GM21390 (cell line): ENCODE results near the gene MOXD1.
"Not testable (repeated sequence)": the region's sequence is repeated elsewhere in the genome, so short reads cannot be mapped to it uniquely, and the experiment has no call there.

ENCODE experiments used
- ATAC-seq: cut with Tn5 transposase; IDR thresholded peaks from one replicate; pipeline ENCODE4 v1.9.1; 2021; ENCODE audit not compliant: unreplicated experiment

Gene MOXD1

DNA sequence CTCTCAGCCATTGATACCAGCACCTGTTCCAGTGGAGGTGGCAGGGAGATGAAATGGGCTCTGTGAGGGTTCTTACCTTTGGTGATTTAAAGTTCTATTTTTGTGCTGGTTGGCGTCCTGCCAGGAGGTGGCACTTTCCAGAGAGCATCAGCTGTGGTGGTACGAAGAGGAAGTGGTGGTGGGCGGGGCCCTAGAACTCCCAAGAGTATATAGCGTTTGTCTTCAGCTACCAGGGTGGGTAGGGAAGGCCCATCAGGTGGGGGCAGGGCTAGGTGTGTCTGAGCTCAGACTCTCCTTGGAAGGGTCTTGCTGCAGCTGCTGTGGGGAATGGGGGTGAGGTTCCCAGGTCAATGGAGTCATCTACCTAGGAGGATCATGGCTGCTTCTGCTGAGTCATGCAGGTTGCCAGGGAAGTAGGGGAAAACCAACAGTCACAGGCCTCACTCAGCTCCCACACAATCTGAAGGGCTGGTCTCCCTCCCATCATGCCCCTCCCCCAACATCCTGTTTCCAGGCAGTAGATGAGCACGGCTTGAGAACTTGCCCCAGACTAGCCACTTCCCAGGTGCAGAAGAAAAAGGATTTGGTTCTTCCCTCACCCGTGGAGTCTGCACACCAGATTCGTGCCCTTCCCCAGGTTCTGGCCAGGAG is 46.6 kb downstream of the MOXD1 start:
- no peak for ATAC-seq

DNA sequence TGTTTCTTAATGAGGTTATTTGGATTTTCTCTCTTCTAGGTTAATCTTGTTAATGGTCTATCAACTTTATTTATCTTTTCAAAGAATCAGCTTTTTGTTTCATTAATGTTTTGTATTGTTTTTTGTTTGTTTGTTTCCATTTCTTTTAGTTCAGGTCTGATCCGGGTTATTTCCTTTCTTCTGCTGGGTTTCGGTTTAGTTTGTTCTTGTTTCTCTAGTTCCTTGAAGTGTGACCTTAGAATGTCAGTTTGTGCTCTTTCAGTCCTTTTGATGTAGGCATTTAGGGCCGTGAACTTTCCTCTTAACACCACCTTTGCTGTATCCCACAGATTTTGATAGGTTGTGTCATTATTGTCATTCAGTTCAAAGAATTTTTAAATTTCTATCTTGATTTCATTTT is 49.3 kb downstream of the MOXD1 start:
- ATAC-seq = not testable (repeated sequence)

DNA sequence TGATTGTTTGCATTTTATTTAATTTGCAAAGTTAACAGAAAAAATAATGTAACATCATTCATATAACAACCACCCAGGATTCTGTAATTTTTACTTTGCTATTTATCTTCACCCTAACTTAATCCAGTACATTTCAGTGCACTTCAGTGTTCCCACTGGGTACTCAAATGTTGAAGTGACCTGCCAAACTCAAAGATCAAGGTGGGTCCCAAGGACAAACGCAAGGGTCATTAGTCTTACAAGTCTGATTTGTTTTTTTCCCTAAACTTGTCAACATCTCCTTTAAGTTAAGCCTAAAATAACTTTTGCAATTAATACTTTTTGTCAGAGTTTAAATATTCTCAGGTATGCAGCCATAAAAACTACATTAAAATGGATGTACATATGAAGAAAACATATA is 53.0 kb downstream of the MOXD1 start:
- no peak for ATAC-seq

DNA sequence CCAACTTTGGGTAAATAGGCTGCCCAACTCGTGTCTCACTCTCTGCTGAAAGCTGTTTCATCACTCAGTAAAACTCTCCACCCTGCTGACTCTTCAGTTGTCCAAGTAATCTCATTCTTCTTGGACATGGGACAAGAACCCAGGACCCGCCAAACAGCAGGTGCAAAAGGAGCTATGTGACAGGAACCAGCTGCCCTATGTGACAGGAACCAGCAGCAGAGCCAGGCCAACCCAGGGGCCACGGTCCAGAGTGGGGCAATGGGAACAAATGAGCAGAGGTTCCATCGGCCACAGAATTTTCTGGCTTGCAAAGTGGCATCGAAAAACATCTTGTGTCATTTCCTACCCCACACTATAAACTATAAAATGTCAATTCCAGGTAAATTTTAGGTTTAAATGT is 56.5 kb downstream of the MOXD1 start:
- no peak for ATAC-seq

DNA sequence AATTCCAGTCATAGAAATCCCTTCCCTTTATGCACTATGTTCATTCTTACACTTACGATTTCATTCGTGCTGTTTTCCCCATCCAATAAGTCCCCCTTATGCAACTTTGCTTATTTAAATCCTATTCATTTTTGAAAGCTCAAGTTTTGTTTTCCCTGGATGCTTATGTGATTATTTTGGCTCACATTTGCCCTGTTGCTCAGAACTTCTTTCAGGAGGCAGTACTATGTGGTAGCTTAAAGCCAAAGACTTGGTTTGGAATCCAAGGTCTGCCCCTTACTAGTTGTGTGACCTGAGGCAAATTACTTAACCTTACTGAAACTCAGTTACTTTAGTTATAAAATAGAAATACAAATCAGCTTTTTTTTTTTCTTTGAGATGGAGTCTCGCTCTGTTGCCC is 59.6 kb downstream of the MOXD1 start:
- no peak for ATAC-seq

DNA sequence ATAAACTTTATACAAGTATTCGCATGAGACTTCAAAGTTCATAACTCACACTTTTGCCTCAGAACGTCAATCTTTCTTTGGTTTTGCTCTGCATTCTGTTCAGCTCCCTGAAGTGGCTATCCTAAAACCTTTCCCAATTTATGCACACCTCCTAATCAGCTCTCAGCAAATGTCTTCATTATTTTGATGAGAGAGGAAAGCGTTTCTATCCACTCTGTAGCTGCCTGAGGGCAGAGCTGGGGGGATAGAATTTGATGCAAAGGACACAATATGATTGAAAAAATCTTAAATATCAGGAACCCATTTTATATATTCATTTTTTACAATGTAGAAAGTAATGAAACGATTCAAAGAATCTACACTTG is 66.8 kb downstream of the MOXD1 start:
- no peak for ATAC-seq

DNA sequence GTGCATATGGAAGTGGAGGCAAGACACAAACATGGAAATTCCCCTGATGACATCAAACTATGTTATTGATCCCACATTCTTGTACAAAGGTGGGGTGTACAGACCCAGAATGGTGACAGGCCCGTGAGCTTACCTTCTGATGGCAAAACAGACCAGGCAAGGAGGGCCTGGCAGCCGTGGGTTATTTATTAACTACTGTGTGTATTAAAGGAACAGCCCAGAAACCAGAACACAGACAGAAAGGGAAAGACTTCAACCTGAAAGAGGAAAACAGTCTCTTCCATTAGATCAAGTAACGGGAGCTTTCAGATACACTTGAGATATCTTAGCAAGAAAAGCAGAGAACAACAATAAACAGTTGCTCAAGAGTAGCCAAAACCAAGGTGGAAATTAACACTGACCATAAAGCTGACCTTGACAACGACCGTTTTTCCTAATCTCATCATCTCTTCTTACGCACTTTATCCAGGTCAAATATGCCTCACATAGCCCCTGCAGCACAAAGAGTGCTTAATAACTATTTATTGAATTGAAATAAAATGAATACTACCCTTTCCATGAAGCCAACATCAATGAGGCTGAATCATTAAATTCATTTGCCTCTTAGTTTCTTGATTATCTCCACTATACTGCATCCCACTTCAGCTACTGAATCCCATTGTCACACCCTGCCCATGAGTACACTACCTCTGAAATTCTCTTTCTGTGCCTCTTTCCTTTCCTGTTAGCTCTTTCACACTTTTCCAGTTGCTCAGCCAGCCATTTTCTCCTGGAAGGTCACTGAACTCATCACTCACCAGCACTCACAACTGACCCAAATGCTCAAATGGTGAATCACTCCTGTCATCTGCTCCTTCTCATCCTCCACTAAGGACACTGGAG is 67.4 kb downstream of the MOXD1 start:
- ATAC-seq = no peak

DNA sequence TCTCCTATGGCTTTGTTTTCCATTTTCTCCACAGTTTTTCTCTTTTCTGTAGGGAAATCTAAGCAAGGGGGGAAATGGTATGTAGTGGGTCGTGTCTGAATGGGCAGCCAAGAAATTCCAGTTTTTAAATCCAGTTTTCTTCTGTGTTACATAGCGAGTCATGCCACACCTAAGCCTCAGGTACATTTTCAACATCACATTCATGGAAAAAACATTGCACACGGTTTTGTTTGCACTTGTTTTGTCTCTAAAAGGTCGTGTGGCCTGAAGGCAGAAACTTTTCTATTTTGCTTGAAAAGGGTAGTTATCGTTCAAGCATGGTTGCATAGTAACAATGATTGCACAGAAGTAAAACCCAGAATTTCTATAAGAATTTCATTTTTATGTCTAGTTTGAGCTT is 70.5 kb downstream of the MOXD1 start:
- ATAC-seq = no peak

DNA sequence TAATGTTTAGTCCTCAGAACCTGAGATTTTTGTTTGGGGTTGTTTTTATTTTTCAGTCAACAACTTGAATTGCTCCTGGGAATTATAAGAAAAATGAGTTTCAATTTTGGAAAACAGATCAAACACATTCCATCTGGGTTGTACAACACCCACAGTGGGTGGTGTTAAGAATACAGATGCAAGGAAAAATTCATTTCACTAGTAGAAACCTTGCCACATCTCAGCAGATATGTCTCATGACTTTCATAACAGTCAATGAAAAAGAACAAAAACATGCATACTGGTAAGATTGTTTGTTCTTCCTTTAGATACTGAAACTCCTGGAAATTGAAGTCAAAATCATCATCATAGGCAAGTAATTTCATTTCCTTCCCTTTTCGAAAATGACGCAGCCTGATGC is 78.9 kb downstream of the MOXD1 start:
- ATAC-seq = no peak

DNA sequence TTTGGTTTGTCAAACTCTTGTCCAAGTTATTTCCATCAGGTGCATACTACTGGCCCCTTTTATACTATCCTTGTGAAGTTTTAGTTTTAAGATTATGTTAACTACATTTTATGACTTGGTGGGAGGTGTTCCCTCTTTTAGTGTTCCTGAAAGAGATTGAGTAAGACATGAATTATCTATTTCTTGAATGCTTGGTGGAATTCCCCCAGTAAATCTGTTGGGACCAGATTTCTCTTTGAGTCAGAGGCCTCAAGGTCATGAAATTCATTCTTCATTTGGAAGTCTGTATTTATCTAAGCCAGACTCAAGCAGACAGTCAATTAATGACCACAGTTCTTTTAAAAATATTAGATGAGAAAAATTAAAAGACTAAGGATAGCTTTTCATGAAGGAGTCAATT is 81.3 kb downstream of the MOXD1 start:
- no peak for ATAC-seq

DNA sequence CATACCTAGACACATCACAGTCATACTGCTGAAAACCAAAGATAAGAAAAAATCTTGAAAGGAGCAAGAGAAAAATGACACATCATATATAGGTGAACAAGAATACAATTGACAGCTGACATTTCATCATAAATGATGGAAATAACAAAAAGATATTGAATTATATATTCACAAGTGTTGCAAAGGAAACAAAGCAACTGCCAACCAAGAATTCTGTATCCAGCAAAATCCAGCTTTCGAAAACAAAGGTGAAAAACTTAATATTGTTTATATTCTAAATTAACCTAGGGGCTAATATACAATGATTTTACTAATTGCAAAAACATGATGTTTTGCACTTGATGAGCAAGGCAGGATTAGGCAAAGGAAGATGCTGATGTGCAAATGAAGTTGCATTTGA is 84.3 kb downstream of the MOXD1 start:
- no peak for ATAC-seq

DNA sequence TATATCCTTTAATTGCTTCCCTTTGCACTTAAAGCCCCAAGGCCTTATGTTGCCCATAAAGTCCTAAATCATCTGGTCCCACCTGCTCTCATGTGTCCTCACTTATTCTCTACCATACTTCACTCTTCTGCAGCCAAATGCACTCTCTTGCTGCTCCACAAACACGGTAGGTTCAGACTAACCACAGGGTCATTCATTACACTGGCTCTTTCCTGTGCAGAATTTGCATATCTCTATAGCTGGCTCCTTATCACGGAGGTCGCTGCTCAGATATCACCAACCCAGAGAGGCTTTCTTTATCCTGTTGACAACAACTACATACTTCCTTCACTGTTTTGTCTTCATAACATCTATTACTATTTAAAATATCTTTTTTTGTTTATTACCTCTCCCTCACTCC is 86.8 kb downstream of the MOXD1 start:
- peak; percentile 58 for ATAC-seq

DNA sequence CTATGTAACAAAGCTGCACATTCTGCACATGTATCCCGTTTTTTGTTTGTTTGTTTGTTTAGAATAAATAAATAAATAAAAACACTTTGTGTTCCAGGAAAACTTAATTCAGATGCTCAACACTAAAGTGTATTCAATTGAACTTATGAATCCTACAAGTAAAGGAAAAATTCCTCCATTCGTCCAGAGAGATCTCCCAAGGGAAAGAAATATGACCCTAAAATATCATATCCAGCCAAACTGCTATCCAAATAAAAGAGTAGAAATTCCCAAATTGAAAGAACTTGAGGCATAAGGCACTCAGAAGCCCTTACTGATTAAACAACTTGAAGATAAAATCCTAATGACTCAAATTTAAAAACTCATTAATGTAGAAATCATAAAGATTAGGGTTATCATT is 90.4 kb downstream of the MOXD1 start:
- ATAC-seq = no peak

DNA sequence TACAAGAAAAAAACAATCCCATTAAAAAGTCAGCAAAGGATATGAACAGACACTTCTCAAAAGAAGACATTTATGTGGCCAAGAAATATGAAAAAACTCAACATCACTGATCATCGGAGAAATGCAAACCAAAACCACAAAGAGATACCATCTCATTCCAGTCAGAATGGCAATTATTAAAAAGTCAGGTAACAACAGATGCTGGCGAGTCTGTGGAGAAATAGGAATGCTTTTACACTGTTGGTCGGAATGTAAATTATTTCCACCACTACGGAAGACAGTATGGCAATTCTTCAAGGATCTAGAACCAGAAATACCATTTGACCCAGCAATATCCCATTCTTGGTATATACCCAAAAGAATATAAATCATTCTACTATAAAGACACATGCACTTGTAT is 91.1 kb downstream of the MOXD1 start:
- ATAC-seq = not testable (repeated sequence)

DNA sequence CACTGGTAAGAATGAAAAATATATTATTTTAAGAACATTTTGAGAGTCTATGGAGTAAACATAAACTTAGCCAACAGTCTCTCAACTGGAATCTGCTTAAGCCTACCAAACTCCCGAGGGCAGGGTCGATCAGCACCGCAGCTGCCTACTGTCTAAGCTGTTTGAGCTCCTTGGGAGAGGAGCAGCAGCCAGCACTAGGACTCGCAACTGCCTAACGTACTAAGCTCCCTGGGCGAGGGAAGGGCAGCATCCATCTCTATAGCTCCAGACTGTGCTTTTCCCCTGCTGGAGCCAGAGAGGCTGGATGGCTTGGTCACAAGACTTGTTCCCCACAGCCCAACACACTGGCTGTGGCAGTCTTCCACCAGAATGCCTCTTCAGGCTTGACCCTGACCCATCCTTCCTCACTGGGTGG is 96.4 kb downstream of the MOXD1 start:
- ATAC-seq = no peak

DNA sequence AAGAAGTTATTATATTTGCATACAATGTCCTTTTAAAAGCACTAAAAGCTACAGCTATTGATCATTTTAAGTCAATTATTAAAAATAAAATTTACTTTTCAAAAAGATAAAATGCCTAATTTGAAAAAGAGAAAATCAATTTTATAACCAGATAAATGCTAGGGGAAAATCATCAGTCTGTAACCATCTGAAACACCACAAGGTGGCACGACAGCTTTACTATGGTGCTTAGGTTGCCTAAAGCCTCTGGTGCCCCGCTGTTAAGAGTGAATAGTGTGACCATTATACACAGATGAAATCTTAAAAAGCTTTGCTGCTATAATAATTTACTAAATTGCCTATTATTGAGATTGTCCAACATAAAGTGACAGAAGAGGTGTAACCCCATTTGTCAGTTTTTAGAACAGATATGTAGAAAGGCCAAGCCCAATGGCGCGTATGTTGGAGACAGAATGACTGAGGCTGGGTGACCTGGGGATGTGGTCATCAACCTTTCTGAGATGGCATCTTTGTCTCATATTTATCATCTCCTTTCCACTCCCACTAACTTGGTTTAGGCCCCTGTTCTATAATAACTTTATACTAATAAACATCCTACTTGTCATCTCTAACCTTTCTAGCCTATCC is 100.8 kb downstream of the MOXD1 start:
- peak; percentile 76 for ATAC-seq

DNA sequence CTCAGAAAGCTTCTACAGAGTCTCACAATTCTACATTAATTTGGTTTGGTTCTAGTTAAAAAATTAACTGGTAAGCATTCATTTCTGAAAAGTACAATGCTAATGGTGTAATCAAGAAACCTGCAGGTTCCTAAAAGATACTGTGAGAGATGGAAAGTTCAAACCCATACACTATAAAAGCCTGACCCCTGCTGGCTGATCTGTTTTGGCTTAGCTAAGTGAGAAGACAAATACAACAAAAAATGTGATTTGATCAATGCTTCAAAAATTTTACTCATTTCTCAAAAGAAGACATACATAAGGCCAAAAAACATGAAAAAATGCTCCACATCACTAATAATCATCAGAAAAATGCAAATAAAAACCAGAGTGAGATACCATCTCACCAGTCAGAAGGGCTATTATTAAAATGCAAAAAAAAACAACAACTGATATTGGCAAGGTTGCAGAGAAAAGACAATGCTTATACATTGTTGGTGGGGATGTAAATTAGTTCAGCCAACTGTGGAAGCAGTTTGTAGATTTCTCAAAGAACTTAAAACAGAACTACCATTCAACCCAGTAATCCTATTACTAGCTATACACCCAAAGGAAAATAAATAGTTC is 102.8 kb downstream of the MOXD1 start:
- ATAC-seq = no peak

DNA sequence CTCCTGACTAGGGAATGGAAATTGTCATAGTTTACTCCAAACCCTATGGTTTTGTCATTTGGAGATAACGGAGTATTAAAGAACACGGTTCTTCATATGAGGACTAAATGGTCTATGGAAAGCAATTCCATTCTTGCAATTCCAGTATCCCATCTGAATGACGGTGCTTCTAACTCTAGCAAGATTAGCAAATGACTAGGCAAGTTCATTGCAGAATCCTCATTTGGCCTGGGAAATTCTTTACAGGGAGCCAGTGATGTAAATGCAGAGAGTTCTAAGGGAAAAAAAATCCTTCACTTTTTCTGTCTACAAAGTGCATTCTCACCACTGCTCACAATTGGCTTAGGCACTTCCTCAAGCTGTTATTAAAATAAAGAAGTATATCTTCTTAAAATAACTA is 111.5 kb downstream of the MOXD1 start:
- no peak for ATAC-seq

DNA sequence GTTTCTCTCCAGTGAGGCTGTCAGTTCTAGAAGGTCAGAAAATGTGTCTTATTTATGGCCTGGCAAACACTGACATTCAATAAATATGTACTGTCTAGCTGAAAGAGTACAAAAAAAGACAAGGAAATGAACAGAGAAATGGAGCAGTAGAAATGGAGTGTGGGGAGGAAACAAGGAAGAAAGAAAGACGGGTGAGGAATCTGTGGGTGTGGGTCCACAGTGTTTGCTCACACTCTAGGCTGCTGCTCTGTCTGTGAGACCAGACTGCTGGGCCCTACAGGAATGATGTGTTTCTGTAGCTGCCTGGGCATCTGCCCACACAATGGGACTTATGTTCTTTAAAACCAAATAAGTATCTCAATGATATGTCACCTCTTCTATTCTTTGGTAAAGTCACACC is 114.2 kb downstream of the MOXD1 start:
- ATAC-seq = no peak

DNA sequence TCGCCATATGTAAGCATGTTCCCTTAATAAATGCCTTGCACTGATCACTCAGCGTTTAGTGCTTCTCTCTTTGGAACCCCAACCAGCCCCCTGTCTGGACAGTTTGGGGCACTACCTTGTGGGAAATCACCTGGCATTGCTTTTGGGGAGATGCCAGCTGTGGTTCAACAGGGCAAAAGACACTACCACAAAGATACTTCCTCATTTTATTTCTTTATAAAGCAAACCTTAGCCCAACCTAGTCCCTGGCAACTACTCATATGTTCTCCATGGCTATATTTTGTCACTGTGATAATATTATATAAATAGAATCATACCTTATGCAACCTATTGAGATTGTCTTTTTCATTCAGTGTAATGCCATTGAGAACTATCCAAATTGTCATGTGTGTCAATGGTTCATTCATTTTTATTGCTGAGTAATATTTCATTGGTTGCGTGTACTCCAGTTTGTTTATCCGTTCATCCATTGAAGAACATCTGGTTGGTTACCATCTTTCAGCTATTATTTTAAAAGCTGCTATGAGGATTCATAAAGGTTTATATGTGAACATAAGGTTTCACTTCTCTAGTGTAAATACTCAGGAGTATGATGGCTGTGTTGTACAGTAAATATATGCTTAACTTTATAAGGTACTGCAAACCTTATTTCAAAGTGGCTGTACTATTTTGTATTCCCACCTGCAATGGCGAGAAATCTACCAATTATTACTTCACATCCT is 114.8 kb downstream of the MOXD1 start:
- ATAC-seq = no peak
